ENCODE results near the gene SUV39H2. TPM values are rescaled to one million over a fixed set of nuclear protein-coding genes. Genes with fewer than 3 reads are reported as not detected.

Gene SUV39H2
- total RNA-seq, 1 donor from 2014 or later = 112 TPM

- Histone ChIP-seq H3K9ac (peak overlapping the region; percentile 94), H3K27me3 (no peaks in the 10 kb centered on the region), H3K36me3 (peaks cover 10% of the 10 kb centered on the region), H4K20me1 (ENCODE audit: low read depth) (peaks cover 5% of the 10 kb centered on the region), H3K4me3 (peak overlapping the region; percentile 94), H2AFZ (replicated peaks) (peak overlapping the region; percentile 86), H3K4me1 (peaks cover 12% of the 10 kb centered on the region), H3K4me2 (peak overlapping the region; percentile 90), H3K79me2 (ENCODE audit: low read depth) (peaks cover 46% of the 10 kb centered on the region), H3K9me3 (ENCODE audit: low read depth) (no peaks in the 10 kb centered on the region), H3K27ac (peak overlapping the region; percentile 93), H3F3A (ENCODE audit: low read depth) (peaks cover 14% of the 10 kb centered on the region)
- Mint-ChIP-seq H3K36me3 (peaks cover 14% of the 10 kb centered on the region), H3K27me3 (ENCODE audit: insufficient read depth, low read depth) (peaks cover 4% of the 10 kb centered on the region), H3K27ac (no peak overlapping the region), H3K4me3 (peak overlapping the region; percentile 97), H3K9me3 (no peaks in the 10 kb centered on the region), H3K4me1 (peaks cover 17% of the 10 kb centered on the region)
- DNase-seq (ENCODE audit: low spot score) = peak; percentile 18
- TF ChIP-seq EZH2 (IDR thresholded peaks at IDR 0.05) = no peak
- no peak for TF ChIP-seq EZH2phosphoT487 (IDR thresholded peaks at IDR 0.05)
- TF ChIP-seq, protein P1, sequence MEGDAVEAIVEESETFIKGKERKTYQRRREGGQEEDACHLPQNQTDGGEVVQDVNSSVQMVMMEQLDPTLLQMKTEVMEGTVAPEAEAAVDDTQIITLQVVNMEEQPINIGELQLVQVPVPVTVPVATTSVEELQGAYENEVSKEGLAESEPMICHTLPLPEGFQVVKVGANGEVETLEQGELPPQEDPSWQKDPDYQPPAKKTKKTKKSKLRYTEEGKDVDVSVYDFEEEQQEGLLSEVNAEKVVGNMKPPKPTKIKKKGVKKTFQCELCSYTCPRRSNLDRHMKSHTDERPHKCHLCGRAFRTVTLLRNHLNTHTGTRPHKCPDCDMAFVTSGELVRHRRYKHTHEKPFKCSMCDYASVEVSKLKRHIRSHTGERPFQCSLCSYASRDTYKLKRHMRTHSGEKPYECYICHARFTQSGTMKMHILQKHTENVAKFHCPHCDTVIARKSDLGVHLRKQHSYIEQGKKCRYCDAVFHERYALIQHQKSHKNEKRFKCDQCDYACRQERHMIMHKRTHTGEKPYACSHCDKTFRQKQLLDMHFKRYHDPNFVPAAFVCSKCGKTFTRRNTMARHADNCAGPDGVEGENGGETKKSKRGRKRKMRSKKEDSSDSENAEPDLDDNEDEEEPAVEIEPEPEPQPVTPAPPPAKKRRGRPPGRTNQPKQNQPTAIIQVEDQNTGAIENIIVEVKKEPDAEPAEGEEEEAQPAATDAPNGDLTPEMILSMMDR (IDR thresholded peaks at IDR 0.05) = no peak
These were observed 39.4 kb upstream of the SUV39H2 start for GRCh38 chr10:14839305-14839695.

DNA sequence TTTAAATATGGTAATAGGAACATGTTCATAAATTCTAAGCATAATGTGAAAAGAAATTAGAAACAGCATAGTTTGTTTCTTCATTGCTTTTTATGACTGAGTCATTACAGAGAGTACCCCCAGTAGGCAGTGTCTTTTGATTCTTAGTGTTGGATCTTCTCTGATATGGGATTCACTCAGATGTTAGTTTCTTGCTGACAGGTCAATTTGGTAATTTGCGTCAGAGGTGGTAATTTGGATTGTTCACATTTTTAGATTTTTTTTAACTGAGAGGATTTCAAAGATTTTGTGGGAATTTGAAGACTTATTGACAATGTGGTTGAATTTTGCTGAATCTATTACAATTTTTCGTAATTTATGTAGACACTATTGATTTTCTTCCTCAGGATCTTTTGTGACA, 38.5 kb upstream of the SUV39H2 start:
- no peak overlapping the region for H3K27ac ChIP-seq
- H2AFZ ChIP-seq (replicated peaks) = no peak overlapping the region
- H3K9me3 ChIP-seq (ENCODE audit: low read depth) = no peaks in the 10 kb centered on the region
- Mint-ChIP-seq H3K4me3 (peak overlapping the region; percentile 97), H3K36me3 (peaks cover 15% of the 10 kb centered on the region), H3K27ac (no peak overlapping the region), H3K4me1 (peaks cover 17% of the 10 kb centered on the region), H3K9me3 (no peaks in the 10 kb centered on the region), H3K27me3 (ENCODE audit: insufficient read depth, low read depth) (peaks cover 4% of the 10 kb centered on the region)
- H3K4me3 ChIP-seq = no peak overlapping the region
- peaks cover 10% of the 10 kb centered on the region for H3K36me3 ChIP-seq
- peaks cover 12% of the 10 kb centered on the region for H4K20me1 ChIP-seq (ENCODE audit: low read depth)
- no peaks in the 10 kb centered on the region for H3K27me3 ChIP-seq
- DNase-seq (ENCODE audit: low spot score) = no peak
- peak overlapping the region; percentile 90 for H3K4me2 ChIP-seq
- H3K9ac ChIP-seq = no peak overlapping the region
- TF ChIP-seq EZH2 (IDR thresholded peaks at IDR 0.05) (no peak), EZH2phosphoT487 (IDR thresholded peaks at IDR 0.05) (no peak)
- TF ChIP-seq, protein P1 (IDR thresholded peaks at IDR 0.05) = no peak
- H3K4me1 ChIP-seq = peaks cover 12% of the 10 kb centered on the region
- peaks cover 14% of the 10 kb centered on the region for H3F3A ChIP-seq (ENCODE audit: low read depth)
- peaks cover 49% of the 10 kb centered on the region for H3K79me2 ChIP-seq (ENCODE audit: low read depth)

DNA sequence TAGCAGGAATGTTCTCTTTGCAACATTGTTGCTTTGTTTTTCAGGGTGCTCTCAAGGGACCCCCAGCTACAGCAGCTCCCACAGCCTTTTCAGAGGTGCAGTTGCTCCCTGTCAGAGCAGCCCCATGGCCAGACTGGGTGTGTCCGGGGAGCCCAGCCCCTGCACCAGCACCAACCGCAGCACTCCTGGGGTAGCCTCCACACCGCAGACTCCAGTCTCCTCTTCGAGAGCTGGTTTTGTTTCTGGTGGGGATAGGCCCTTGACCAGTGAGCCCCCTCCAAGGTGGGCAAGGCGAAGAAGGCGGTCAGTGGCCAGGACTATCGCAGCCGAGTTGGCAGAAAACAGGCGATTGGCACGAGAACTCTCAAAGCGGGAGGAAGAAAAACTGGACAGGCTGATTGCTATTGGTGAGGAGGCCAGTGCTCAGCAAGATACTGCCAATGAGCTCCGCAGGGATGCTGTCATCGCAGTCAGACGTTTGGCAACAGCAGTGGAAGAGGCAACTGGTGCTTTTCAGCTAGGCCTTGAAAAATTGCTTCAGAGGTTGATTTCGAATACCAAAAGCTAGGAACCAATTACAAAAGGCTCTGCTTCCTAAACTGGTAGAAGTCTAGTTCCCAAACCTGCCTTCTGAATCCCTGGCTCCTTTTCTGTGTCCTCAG, 35.2 kb upstream of the SUV39H2 start:
- H4K20me1 ChIP-seq (ENCODE audit: low read depth) = peaks cover 19% of the 10 kb centered on the region
- no peaks in the 10 kb centered on the region for H3K27me3 Mint-ChIP-seq (ENCODE audit: insufficient read depth, low read depth)
- H3K9me3 ChIP-seq (ENCODE audit: low read depth) = no peaks in the 10 kb centered on the region
- peaks cover 10% of the 10 kb centered on the region for H3K4me1 Mint-ChIP-seq
- H3K27ac Mint-ChIP-seq = no peak overlapping the region
- peaks cover 6% of the 10 kb centered on the region for H3K4me1 ChIP-seq
- no peaks in the 10 kb centered on the region for H3F3A ChIP-seq (ENCODE audit: low read depth)
- H3K27ac ChIP-seq = no peak overlapping the region
- H3K9me3 Mint-ChIP-seq = no peaks in the 10 kb centered on the region
- DNase-seq (ENCODE audit: low spot score) = no peak
- H3K27me3 ChIP-seq = no peaks in the 10 kb centered on the region
- peaks cover 16% of the 10 kb centered on the region for H3K36me3 Mint-ChIP-seq
- no peak overlapping the region for H3K4me2 ChIP-seq
- no peak overlapping the region for H3K4me3 ChIP-seq
- H2AFZ ChIP-seq (replicated peaks) = no peak overlapping the region
- H3K9ac ChIP-seq = no peak overlapping the region
- peaks cover 46% of the 10 kb centered on the region for H3K79me2 ChIP-seq (ENCODE audit: low read depth)
- no peak overlapping the region for H3K4me3 Mint-ChIP-seq
- TF ChIP-seq EZH2 (IDR thresholded peaks at IDR 0.05) = no peak
- TF ChIP-seq EZH2phosphoT487 (IDR thresholded peaks at IDR 0.05) = no peak
- TF ChIP-seq, protein P1 (IDR thresholded peaks at IDR 0.05) = no peak
- H3K36me3 ChIP-seq = peaks cover 10% of the 10 kb centered on the region
